Spinal cord (tissue), 10 donors: ENCODE data around the gene KY. TPM values are rescaled to one million over a fixed set of nuclear protein-coding genes. Genes with fewer than 3 reads are reported as not detected.

ENCODE experiments used
- DNase-seq, 6 donors: peaks; one replicate each; pipeline versions ENCODE4 v3.0.0 to v3.0.0-alpha.2; 2013 to 2015; ENCODE audit warnings: low spot score in 6 of 6, low read depth in 4 of 6
- H3K27ac ChIP-seq: one replicate; pipeline ENCODE4 v1.5.1; 2013; ENCODE audit warnings: low read depth, low read length, control low read depth
- H3K27me3 ChIP-seq: one replicate; pipeline ENCODE4 v1.6.1; 2013; ENCODE audit warnings: low read length; ENCODE audit not compliant: control insufficient read depth, insufficient read depth
- H3K36me3 ChIP-seq: one replicate; pipeline ENCODE4 v1.6.1; 2013; ENCODE audit warnings: low read length; ENCODE audit not compliant: control insufficient read depth, insufficient read depth
- H3K4me1 ChIP-seq: one replicate; pipeline ENCODE4 v1.6.1; 2013; ENCODE audit warnings: low read length; ENCODE audit not compliant: control insufficient read depth, insufficient read depth
- H3K4me3 ChIP-seq: one replicate; pipeline ENCODE4 v1.5.1; 2013; ENCODE audit warnings: low read depth, low read length, control low read depth
- H3K9me3 ChIP-seq: one replicate; pipeline ENCODE4 v1.6.1; 2013; ENCODE audit warnings: low read length; ENCODE audit not compliant: control insufficient read depth, insufficient read depth
- WGBS: methylation state at CpG from one replicate; pipeline ENCODE4 v1.1.5; 2013; ENCODE audit warnings: missing lambda C conversion rate; ENCODE audit not compliant: insufficient coverage; 5-methylcytosine and 5-hydroxymethylcytosine counted together
- polyA plus RNA-seq, 2 donors: library from polyadenylated mRNA; unstranded; fragments of 120-200 nt; gene quantifications; one replicate each; pipeline ENCODE4 v1.2.1, GENCODE V29; 2013; ENCODE audit not compliant: insufficient read length in 2 of 2
- total RNA-seq, 2 donors: library from RNA; depleted of rRNA in 1 of 2; stranded (reverse); fragments of 120-200 nt in 1 of 2; fragments of >200 nt in 1 of 2; gene quantifications; one replicate each; pipeline versions ENCODE4 v1.2.3 to v1.2.4, GENCODE V29; 2013 to 2014
- donor health status: healthy.

The KY gene
- total and polyA plus RNA-seq, 4 donors = 1.5 to 4.2 (median 2.5) TPM

DNA sequence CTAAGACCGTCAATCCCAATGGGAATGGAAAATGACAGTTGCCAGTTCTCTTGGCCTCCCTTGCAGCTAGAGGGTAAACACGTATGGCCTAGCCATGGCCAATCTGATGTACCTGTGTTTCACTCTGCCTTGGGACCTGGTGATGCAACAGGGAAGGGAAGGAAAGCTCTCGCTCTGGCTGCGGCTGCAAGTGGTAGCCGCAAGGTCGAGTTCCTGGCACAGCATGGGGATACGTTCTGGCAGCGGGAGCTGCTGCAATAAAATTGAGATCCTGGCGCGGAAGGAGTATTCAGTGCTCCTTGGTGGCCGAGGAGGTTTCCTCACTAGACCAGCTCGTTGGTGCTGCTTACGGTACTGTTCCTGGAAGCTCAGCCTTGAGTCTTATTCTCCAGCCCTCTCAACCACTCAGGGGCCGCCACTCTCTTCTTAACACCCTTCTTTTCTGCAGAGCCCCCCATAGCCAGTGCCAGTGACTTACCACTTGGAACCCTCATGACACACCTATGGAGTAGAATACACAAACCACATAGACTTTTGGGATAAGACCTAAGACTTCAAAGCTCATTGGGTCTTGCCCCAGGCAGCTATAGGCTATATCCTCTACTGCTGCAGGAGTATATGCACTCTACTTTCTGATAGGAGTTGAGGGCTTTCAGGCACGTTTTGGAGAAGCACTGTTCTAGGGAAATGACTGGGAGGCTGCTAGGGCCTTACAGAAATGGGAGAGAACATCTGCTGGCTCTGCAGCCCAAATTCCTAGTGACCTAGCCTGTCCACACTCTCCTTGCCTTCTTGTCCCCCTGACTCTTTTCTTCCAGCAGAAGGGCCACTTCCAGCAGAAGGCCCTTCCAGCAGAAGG lies 2.7 kb downstream of the KY start:
- Histone ChIP-seq H3K9me3 (no peaks in the 10 kb centered on the region), H3K27ac (no peak overlapping the region), H3K27me3 (peaks cover 2% of the 10 kb centered on the region), H3K4me3 (no peak overlapping the region), H3K4me1 (peaks cover 31% of the 10 kb centered on the region), H3K36me3 (no peaks in the 10 kb centered on the region)
- WGBS = 92% methylated on average over 13 of the region's 15 CpGs
- DNase-seq = no peak

DNA sequence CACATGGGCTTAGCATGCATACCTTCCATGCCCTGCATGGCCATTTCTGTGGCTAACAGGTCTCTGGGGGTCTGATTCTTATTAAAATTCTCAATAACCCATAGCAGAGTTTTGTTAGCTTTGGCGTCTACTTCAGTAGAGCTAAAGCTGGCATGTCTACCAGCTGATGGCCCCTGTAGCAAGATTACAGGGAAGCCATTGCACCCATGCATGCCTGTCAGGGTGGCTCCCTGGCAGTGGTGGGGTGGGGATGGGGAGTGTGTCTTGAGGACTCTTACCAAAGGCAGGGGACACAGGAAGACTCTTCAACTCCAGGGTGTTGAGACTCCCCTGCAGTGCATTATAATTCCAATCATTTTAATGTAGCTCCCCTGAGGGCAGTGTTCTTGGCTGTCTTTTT lies 4.7 kb downstream of the KY start:
- 83% methylated on average over 1 of the region's 1 CpG for WGBS
- no peaks in the 10 kb centered on the region for H3K9me3 ChIP-seq
- DNase-seq = peak in 1 of 6 donors; percentile 13
- no peak overlapping the region for H3K27ac ChIP-seq
- no peaks in the 10 kb centered on the region for H3K36me3 ChIP-seq
- peaks cover 22% of the 10 kb centered on the region for H3K4me1 ChIP-seq
- H3K27me3 ChIP-seq = no peaks in the 10 kb centered on the region
- no peak overlapping the region for H3K4me3 ChIP-seq

DNA sequence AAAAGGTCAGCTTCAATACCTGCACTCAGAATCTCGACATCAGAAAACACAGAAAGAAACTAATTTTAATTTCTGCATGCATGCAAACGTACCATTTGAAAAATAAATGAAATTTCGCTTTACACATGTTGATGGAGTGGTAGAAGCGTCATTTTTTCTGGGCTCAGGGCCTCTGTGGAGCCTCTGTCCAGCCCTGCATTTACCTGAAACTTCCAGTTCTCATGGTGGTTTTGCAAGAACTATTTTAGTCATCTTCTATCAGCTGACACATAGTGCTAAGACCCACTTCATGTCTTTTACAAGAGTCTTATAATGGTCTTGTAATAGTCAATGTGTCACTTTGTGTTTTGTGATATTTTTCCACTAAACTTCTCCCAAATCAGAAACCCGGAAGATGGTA lies 5.3 kb downstream of the KY start:
- WGBS = 86% methylated on average over 3 of the region's 5 CpGs
- Histone ChIP-seq H3K27ac (no peak overlapping the region), H3K36me3 (no peaks in the 10 kb centered on the region), H3K9me3 (no peaks in the 10 kb centered on the region), H3K27me3 (no peaks in the 10 kb centered on the region), H3K4me1 (peaks cover 18% of the 10 kb centered on the region), H3K4me3 (no peak overlapping the region)
- no peak for DNase-seq

GRCh38 chr3:134644731-134645514 lies 5.9 kb downstream of the KY start:
- H3K4me1 ChIP-seq = peaks cover 14% of the 10 kb centered on the region
- no peak overlapping the region for H3K27ac ChIP-seq
- WGBS = 34% methylated on average over 9 of the region's 11 CpGs
- peak in 3 of 6 donors; percentile 28 to 61 (median 52) for DNase-seq
- H3K27me3 ChIP-seq = no peaks in the 10 kb centered on the region
- no peaks in the 10 kb centered on the region for H3K9me3 ChIP-seq
- no peaks in the 10 kb centered on the region for H3K36me3 ChIP-seq
- H3K4me3 ChIP-seq = no peak overlapping the region

GRCh38 chr3:134643150-134643675 lies 7.6 kb downstream of the KY start:
- DNase-seq = no peak
- no peaks in the 10 kb centered on the region for H3K9me3 ChIP-seq
- peaks cover 18% of the 10 kb centered on the region for H3K4me1 ChIP-seq
- no peaks in the 10 kb centered on the region for H3K36me3 ChIP-seq
- no peaks in the 10 kb centered on the region for H3K27me3 ChIP-seq
- no peak overlapping the region for H3K4me3 ChIP-seq
- no peak overlapping the region for H3K27ac ChIP-seq
- WGBS = 97% methylated on average over 8 of the region's 8 CpGs

DNA sequence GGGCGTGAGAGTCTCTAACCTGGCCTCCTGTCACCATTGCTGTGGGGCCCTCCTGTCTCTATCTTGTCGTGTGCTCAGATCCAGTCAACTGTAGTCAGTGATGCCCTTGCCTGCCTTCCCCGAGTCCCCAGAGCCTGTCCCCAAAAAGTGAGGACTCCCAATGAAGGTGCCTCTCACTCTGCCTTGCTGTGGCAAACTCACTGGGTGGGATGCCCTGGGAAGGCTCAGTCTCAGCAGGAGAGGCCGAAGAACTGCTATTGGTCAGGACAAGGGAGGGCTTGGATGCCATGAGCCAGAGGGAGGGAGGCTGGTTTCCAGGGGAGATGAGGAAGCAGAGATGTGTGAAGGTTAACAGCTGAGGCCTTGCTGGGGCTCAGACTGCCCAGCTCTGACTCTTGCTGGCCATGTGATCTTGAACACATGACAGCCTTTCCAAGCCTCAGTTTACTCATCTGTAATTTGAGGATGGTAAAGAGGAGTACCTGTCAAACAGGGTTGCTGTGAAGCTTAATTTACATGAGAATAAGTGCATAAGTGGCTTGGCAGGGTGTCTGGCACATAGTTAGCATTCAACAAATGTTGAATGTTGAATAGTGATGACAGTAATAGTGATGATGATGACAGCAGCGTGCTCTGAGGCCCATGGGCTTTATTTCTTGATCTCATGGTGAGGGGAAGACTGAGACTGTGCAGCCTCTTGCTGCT lies 8.2 kb downstream of the KY start:
- H3K4me3 ChIP-seq = no peak overlapping the region
- no peak overlapping the region for H3K27ac ChIP-seq

DNA sequence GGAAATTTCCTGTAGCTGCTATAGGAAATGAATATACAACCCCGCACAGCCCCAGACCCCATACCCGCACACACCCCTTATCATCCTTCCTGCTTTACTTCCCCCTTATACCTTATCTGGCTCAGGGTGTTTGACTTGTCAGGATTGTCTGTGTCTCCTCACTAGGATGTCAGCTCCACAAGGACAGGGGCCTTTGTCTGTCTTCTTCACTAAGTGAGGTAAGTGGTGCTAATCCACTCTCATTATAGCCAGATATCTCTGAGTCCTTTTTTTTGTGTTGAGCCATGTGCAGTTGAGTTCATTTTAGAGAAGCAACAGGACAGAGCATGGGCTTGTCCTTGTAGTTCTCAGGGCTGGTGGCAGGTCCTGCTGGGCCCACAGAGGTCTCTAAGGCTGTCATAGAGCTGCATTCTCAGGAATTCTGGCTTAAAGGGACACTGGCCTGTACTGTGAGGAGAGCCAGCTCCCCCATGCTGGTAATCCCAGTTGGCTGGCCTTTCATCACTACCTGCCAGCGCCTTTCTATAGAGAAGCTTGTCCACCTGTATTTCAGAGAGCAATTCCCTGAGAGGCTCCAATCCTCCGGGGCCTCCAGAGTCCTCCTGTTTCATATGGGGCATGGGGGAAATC lies 9.0 kb downstream of the KY start:
- no CpG with 5 or more reads among the region's 4 CpGs for WGBS

More for the DNA sequence above, 8.2 kb downstream of the KY start:
- Histone ChIP-seq H3K36me3 (no peaks in the 10 kb centered on the region), H3K9me3 (no peaks in the 10 kb centered on the region), H3K27me3 (no peaks in the 10 kb centered on the region), H3K4me1 (peaks cover 23% of the 10 kb centered on the region)
- DNase-seq = no peak
- 82% methylated on average over 5 of the region's 5 CpGs for WGBS

GRCh38 chr3:134640872-134641470 lies 9.9 kb downstream of the KY start:
- Histone ChIP-seq H3K9me3 (no peaks in the 10 kb centered on the region), H3K36me3 (no peaks in the 10 kb centered on the region), H3K4me1 (peaks cover 23% of the 10 kb centered on the region), H3K27ac (no peak overlapping the region), H3K27me3 (no peaks in the 10 kb centered on the region), H3K4me3 (no peak overlapping the region)
- WGBS = 69% methylated on average over 4 of the region's 4 CpGs
- DNase-seq = peak in 2 of 6 donors; percentile 42 to 62

More for the DNA sequence above, 9.0 kb downstream of the KY start:
- no peak overlapping the region for H3K4me3 ChIP-seq
- peaks cover 23% of the 10 kb centered on the region for H3K4me1 ChIP-seq
- H3K27ac ChIP-seq = no peak overlapping the region
- H3K27me3 ChIP-seq = no peaks in the 10 kb centered on the region
- H3K36me3 ChIP-seq = no peaks in the 10 kb centered on the region
- DNase-seq = no peak
- H3K9me3 ChIP-seq = no peaks in the 10 kb centered on the region

- no peaks in the 10 kb centered on the region for H3K9me3 ChIP-seq
- DNase-seq = no peak
- H3K27ac ChIP-seq = no peak overlapping the region
- no peaks in the 10 kb centered on the region for H3K27me3 ChIP-seq
- peaks cover 22% of the 10 kb centered on the region for H3K4me1 ChIP-seq
- no peaks in the 10 kb centered on the region for H3K36me3 ChIP-seq
- 97% methylated on average over 4 of the region's 5 CpGs for WGBS
- H3K4me3 ChIP-seq = no peak overlapping the region
Measured at GRCh38 chr3:134640378-134640777, 10.4 kb downstream of the KY start.
